ENCODE measurements around the gene MAGEL2.

- no peak for TF ChIP-seq EZH2 (IDR thresholded peaks at IDR 0.05; ENCODE audit: low read depth, unreplicated experiment)
- no peak for TF ChIP-seq CTCF (conservative IDR thresholded peaks at IDR 0.05; ENCODE audit: low read depth in 2 of 2)
- TF ChIP-seq POLR2AphosphoS5 (IDR thresholded peaks at IDR 0.05; ENCODE audit: low read depth) = no peak
- no peak for TF ChIP-seq REST (IDR thresholded peaks at IDR 0.05; ENCODE audit: unreplicated experiment)
- no peak for TF ChIP-seq EZH2phosphoT487 (IDR thresholded peaks at IDR 0.05; ENCODE audit: unreplicated experiment)
- TF ChIP-seq JUNB (IDR thresholded peaks at IDR 0.05; ENCODE audit: unreplicated experiment) = no peak
- no peak for TF ChIP-seq CREB1 (CRISPR knock-in tag; IDR thresholded peaks at IDR 0.05; ENCODE audit: low read depth)
- no peak for TF ChIP-seq NANOG (IDR thresholded peaks at IDR 0.05; ENCODE audit: borderline replicate concordance)
- no peak for TF ChIP-seq ZNF462 (CRISPR knock-in tag; IDR thresholded peaks at IDR 0.05)
- no peak for TF ChIP-seq ZNF114 (CRISPR knock-in tag; IDR thresholded peaks at IDR 0.05)
- no peak for TF ChIP-seq ZNF331 (CRISPR knock-in tag; IDR thresholded peaks at IDR 0.05; ENCODE audit: low read depth)
These were observed 18.9 kb downstream of the MAGEL2 start for GRCh38 chr15:23628612-23629233.
